SKM-1 treated with dmso at 0.1 percent for 144 hours (cell line): Measurements from ENCODE around the gene TNP2.
A peak's percentile ranks its signal among the peaks of the same experiment; 100 is the strongest.

Experiments
- DNase-seq: peaks from one replicate; lab custom pipeline; 2025; ENCODE audit not compliant: unreplicated experiment; lab: John Stamatoyannopoulos, UW

The TNP2 gene

DNA sequence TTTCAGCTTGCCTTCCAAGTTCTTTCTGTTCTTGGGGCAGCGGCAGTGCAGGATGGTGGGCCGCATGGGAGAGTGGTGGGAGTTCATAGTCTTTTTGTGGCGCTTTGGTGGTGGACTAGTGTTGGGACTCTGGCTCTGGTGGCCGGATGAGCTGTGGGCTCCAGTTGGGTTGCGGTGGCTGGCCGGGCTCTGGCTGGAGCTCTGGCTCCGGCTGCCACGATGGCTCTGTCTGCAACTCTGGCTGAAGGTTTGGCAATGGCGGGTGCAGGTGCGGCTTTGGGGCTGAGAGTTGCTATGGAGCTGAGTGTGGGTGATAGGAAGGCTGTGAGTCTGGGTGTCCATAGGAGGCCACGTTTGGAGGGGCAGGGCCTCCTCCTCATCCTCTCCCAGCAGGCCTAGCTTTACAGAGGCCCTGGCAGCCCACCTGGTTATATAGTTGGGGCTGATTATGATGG lies at the start of gene TNP2:
Gene TNP2 (minus strand): TSS at position 405 of the 455 bp plus-strand sequence. CDS start 63 bp downstream, at position 342.
- no peak for DNase-seq

DNA sequence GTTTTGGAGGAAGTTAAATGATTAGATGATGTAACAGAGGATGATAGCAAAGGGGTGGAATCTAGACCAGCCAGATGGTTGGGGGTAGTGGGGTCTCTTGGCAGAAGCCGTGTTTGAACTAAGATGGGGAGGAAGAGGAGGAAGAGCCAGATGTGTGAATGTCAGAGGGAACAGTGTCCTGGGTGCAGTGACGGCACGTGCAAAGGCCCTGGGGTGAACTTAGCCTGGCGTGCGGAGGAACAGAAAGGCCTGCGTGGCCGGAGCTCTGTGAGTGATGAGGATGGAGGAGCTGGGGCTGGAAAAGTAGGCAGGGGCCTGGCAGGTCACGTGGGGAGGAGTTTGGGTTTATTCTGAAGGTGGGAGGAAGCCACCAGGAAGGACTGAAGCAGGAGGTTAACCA lies 49.7 kb upstream of the TNP2 start:
- no peak for DNase-seq

- no peak for DNase-seq
Observed at GRCh38 chr16:11316331-11317015, 47.3 kb upstream of the TNP2 start.

DNA sequence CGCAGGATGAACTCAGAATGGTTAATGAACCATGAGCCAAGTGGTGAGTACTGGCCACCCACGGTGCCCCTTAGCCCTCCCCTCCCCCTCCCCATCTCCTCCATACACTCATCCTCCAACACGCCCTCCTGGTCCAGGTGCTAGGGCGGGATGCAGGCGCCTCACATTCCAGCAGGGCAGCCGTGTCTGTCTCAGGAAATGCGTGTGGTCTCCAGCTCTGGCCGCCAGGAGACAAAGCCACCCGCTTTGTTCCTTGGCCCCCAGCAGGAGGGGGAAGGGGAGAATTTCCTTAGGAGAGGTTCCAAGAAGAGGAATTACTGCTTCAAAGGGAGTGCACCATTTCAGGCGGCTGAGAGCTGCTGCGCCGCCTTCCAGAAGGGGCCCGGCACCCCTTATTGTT lies 46.4 kb upstream of the TNP2 start:
- DNase-seq: no peak

- DNase-seq: no peak
Observed at GRCh38 chr16:11314309-11314894, 45.3 kb upstream of the TNP2 start.

DNA sequence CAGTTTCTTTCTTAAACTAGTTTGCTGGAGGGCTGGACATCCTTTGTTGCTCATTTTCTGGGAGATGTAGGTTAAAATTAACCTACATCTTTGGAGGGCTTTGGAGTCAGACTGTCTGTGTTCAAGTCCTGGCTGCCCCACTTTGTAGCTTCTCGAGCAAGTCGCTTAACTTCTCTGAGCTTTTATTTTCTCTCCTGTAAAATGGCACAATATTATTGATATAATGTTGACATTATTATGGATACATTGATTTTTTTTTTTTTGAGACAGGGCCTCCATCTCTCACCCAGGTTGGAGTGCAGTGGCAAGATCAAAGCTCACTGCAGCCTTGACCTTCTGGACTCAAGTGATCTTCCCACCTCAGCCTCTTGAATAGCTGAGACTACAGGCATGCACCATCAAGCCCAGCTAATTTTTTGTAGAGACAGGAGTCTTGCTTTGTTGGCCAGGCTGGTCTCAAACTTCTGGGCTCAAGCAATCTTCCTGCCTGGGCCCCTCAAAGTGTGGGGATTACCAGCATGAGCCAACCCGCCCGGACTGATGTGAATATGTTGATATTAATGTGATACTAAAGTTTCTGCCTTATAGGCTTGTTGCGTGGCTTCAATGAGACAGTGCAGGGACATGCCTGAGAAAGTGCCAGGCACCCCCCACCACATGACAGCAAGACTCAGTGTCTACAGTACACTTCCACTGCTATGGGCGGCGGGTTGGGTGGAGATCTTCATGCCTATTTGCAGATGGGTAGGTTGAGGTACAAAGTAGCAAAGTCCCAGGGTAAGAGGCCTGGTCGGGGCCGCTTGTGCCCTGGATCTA lies 44.6 kb upstream of the TNP2 start:
- DNase-seq: no peak

- DNase-seq: no peak
Observed at GRCh38 chr16:11312718-11313492, 43.8 kb upstream of the TNP2 start.

DNA sequence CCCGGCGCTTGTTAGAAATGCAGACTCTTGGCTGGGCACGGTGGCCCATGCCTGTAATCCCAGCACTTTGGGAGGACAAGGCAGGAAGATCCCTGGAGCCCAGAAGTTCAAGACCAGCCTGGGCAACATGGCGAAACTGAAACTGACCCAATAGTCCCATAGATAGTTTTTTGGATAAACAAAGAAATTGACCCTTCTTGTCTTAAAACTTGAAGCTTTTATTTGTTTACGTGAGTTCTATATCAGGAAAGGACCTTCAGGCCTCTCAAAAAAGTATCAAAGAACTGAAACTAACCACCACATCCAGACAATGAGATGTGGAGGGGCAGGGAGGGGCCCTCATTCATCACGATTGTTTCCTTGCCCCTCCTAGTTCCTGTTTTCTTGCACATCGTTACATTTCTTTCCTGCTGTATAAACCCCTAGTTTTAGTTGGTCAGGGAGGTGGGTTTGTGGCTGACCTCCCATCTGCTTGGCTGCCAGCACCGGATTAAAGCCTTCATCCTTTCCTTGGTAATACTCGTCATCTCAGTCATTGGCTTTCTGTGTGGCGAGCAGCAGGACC lies 42.0 kb upstream of the TNP2 start:
- DNase-seq: peak; percentile 71

DNA sequence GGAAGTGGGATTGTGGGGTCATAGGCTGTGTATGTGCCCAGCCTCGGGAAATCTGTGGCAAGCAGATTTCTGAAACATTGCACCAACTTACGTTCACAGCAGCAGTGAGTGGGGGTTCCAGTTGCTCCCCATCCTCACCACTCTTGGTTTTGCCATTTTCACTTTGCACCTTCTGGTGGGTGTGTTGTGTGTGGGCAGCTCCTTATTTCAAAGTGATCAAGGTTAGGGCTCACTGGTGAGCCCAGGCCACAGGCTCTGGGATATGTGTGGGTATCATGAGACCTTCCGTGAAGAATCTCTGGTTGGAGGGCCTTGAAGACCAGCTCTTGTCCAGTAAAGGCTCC lies 41.5 kb upstream of the TNP2 start:
- no peak for DNase-seq

DNA sequence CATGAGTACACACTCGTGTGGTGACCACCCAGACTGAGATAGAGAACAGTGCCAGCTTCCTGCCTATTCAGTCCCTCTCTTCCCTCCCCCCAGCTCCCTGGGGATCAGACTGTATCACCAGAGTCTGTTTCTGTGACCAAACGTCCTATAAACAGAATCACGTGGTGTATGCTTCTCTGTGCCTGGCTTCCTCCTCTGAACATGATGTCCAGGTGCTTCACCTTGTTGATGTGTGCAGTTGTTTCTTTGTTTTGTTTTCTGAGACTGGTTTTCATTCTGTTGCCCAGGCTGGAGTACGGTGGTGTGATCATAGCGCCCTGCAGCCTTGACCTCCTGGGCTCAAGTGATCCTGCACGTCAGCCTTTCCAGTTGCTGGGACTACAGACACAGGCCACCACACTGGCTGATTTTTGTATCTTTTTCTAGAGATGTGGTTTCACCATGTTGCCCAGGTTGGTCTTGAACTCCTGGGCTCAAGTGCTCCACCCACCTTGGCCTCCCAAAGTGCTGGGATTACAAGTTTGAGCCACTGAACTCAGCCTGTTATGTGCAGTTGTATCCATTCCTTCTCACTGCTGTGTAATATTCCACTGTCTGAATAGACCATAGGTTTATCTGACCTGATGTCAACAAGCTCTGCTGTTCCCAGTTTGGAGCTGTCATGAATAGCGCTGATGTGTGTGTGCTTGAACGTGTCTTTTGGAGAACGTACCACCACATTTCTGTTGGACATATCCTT lies 40.9 kb upstream of the TNP2 start:
- DNase-seq: no peak

DNA sequence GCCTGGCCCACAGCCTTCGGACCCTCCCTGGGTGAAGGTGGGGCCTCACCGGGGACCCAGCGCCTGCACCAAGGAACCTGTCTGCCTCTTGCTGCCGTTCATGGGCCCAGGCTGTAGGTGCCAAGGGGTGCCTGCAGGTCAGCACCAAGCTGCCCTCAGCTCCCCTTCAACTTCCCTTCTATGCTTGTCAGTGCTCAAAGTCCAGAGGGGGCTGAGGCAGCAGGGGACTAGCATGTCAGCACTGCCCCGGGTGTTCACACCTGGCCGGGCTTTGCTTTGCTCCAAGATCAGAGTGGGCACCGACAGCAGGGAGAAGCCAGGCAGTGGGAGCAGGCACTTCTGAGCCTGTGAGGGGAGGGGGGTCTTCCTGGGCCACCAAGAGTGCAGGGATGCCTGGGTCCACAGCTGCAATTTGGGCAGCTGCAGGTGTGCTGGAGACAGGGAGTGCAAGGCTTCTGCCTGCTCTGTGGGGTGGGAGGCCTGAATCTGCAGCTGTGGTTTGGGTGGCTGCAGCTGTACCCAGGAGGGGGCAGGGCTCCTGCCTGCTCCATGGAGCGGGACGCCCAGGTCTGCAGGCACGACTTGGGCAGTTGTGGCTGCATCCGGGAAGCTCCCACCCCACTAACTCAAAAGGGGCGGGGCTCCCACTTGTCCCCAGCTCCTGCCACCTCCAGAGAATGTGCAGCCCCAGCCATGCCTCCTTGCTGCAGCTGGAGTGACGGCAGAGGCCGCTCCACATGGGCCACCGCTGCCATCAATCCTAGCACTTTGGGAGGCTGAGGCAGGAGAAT lies 39.6 kb upstream of the TNP2 start:
- DNase-seq: no peak

DNA sequence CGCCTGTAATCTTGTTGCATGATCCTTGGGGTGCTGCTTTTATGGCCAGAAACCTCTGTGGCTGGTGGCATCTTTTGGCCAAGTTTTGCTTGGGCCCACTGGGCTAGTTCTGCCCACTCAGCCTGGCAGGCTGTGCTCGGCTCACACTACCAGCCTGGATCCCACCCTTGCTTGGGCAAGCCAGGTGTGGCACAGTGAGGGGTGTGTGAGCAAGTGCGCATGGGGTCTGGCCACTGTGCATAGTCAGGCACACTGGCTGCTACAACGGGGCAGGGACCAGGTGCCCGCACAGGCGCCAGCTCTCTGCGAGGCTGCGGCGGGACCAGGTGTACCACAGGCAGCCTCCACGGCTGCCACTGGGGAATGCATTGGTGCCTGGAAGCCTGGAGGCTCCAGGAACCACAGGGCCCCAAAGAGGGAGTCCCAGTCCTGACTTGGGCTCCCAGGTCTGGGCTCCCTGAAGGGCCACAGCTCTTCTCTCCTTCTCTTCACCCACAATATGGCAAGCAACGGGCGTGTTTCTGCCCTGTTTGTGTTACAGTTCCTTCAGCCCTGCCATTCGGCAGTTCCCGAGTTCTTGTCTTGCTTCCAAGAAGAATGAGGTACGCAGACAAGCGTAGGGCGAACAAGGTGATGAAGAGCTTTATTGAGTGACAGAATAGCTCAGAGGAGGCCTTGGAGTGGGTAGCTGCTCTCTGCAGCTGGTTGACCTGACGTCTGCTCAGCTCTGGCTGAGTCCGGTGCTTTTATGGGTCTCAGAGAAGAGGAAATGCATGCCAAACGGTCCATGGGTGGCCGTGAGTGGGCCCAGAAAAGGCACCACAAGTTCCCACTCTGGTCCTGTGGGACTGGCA lies 38.7 kb upstream of the TNP2 start:
- no peak for DNase-seq

- peak; percentile 97 for DNase-seq
Observed at GRCh38 chr16:11306997-11307638, 38.0 kb upstream of the TNP2 start.

- no peak for DNase-seq
Observed at GRCh38 chr16:11306381-11306780, 37.3 kb upstream of the TNP2 start.

- no peak for DNase-seq
Observed at GRCh38 chr16:11303405-11304138, 34.4 kb upstream of the TNP2 start.

- DNase-seq: no peak
Observed at GRCh38 chr16:11302977-11303376, 33.9 kb upstream of the TNP2 start.
